ENCODE data around the gene TNFRSF25.
"Not testable (repeated sequence)": the region's sequence is repeated elsewhere in the genome, so short reads cannot be mapped to it uniquely, and the experiment has no call there.

Gene TNFRSF25

DNA sequence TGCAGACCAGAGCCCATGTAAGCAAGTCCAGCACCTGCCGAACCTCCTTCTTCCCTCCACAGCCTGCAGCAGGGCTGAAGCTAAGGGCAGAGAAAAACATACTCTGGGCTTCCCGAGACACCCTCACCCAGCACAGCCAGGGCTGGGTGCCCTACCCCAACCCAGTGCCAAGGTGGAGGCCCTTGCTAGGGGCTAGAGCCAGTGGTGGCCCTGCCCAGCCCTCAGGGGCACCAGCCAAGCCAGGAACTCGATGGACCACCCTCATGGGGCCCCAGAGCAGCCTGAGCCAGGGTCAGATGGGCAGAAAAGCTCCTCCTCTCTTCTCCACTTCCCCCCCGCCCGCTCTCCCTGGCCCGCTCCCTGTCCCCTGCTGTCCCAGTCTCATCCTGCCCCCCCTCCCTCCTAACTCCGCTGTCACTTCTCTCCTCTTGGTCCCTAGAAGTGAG lies 15.9 kb downstream of the TNFRSF25 start:
- no peak for DNase-seq

DNA sequence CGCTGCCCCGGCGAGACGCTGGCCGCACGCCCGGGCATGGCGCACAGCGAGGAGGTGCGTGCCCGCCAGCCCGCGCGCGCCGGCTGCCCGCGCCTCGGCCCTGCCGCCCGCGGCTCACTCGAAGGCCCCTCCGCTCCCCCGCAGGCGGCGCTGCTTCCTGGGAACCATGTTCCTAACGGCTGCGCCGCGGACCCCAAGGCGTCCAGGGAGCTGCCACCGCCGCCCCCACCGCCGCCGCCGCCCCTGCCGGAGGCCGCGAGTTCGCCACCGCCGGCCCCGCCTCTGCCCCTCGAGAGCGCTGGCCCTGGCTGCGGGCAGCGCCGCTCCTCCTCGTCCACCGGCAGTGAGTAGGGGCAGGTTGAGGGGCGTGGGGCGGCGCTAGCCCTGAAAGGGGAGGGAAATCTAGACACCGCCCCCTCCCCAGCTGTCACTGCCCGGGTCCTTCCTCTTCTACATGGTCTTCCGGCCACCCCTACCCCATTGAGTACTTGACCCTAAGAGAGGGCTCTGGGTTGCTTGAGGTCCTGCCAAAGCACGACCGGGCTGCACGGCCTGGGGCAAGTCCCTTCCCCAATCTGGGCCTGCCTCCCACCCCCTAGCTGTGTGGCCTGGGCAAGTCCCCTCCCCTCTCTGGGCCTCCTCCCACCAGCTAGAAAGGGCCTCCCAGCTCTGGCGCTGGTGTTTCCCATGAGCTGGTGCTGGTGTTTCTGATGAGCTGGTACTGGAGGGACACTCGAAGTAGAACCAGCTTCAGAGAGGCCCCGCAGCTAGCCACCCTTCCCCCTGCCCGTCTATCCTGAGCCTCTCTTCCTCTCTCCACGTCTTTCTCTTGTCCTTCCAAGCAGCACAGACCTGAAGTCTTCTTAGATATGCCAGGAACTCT lies 17.0 kb downstream of the TNFRSF25 start:
- peak in 1 of 2 donors; percentile 28 for DNase-seq

- no peak for DNase-seq
Measured at GRCh38 chr1:6447818-6448748, 17.9 kb downstream of the TNFRSF25 start.

DNA sequence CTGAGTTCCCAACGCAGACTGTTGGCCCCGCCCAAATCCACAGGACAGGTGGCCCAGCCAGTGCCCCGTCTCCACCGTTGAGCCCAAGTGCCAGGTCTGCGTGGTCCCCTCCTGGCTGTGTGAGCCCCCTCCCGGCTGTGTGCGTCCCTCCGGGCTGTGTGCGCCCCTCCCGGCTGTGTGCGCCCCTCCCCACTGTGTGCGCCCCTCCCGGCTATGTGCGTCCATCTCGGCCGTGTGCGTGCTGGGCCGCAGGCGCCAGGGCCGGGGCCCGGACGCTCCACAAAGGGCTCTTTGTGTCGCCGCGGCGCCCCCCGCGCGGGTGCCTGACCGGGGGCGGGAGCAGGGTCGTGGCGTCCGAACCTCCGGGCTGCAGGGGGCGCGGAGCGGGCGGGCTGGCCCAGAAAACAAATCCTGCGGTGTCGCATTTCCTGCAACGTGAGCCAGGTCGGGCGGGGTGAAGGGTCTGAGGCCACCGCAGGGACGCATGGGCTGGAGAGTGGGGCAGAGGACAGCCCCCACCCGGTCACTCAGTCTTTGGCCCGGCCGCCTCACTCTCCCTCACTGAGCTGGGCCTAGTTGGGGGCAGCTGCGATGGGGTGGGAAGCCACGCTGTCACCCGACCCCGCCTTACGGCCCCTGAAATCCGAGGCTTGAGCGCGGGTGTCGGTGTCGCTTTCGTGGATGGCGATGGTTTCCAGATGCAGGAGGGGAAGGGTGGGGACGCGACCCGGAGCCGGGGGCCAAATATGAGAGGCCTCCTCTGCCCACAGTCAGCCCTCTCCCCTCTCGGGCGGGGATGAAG lies 18.8 kb downstream of the TNFRSF25 start:
- no peak for DNase-seq

GRCh38 chr1:6446665-6447015 lies 19.3 kb downstream of the TNFRSF25 start:
- no peak for DNase-seq

- DNase-seq = not testable (repeated sequence)
Measured at GRCh38 chr1:6445929-6446328, 20.0 kb downstream of the TNFRSF25 start.

DNA sequence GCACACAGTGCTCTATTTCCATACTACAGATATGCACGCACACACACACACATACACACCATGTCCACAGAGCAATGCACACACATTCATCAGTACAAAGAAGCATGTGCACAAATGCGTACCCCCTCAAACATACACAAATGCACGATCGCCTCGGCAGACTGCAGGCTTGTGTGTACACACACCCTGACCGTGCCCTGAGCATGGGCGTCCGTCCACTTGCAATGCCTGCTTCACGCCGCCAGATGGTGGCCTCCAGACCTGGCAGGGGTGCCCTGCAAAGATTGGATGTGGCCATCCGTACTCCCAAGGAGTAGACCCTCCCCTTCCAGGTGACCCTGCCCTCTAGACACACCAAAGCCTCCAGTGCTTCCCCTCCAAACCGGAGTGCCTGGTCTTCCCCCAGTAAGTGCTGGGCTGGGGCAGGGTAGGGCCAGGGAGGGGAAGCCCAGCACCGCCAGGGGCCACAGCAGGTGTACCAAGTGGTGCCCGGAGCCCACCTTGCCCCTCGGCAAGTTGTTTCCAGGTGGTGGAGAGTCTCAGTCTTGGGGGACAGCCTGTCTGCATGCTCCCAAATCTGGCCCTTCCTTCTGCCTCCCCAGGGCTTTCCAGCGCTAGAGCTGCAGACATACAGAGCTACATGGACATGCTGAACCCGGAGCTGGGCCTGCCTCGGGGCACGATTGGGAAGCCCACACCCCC lies 20.8 kb downstream of the TNFRSF25 start:
- DNase-seq = peak; percentile 52 to 53

- DNase-seq = no peak
Measured at GRCh38 chr1:6444377-6444776, 21.6 kb downstream of the TNFRSF25 start.

DNA sequence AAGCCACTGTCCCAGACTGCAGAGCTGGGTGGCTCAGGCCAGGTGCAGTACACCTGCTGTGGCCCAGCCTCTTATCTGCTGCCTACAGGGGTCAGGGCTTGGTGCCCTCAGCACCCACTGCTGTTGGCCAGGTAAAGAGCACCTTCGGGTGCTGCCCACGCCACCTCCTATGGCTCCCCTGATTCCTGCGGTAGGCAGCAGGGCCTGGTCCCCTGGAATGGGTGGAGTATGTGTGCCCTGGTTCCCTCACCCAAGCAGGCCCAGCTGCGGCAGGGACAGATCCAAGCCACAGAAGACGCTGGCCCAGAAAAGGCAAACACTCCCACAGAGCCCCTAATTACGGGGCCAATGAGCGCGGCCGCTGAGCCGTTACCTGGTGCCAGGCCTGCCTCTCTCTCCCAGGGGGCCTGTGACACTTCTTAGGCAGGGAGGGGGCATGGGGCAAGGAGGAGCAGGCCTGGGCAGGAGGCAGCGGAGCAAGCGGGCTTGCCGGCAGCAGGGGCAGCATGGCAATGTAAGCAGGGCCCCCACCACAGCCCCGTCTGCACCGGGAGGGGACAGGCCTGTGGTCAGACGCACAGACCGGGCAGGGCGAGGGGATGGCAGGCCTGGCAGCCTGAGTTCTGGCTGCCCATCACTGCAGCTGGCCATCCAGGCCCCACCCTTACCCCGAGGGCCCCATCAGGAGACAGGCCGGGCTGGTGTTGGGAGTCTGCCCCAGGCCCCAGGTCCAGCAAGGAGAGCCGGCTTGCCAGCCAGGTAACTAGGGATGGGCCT lies 22.4 kb downstream of the TNFRSF25 start:
- no peak for DNase-seq

DNA sequence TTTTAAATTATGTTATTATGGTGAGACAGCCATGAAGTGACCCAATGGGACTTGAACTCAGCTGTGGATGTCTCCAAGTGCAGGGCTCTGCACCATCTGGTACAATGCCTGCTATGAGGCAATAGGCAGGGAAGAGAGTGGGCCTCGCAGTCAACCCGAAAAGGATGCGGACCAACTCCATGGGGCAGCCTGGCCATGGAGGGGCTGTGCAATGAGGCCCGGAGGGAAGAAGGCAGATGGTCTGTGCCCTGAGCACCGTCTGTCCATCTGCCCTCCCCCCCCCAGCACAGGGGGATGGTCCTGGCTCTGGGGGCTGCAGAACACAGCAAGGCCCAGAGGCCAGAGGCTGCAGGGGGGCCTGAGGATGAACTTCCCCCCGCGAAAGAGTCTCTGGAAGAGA lies 24.4 kb downstream of the TNFRSF25 start:
- DNase-seq = no peak

- peak; percentile 76 to 79 for DNase-seq
Measured at GRCh38 chr1:6440198-6441126, 25.5 kb downstream of the TNFRSF25 start.

DNA sequence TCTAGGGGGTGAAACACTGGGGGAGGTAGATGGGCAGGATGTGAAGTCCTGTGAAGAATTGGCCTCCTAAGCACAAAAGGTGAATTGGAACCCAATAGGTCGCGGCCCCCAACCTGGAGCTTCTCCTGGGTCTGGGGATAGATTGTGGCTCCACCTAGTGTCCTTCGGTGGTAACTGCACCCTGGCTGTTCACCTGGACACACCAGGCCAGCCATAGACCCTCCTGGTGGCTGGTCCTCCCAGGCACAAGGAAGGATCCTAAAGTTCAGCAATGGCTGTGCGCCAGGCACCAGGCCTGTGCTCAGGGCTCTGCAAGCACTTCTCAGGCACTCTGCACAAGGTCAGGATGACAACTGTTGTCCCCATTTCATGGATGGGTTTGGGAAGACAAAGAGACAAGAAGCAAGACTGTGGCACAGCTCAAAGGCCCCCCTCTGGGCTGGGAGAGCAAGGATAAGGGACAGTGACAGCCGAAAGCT lies 27.9 kb downstream of the TNFRSF25 start:
- DNase-seq = peak; percentile 74 to 77

DNA sequence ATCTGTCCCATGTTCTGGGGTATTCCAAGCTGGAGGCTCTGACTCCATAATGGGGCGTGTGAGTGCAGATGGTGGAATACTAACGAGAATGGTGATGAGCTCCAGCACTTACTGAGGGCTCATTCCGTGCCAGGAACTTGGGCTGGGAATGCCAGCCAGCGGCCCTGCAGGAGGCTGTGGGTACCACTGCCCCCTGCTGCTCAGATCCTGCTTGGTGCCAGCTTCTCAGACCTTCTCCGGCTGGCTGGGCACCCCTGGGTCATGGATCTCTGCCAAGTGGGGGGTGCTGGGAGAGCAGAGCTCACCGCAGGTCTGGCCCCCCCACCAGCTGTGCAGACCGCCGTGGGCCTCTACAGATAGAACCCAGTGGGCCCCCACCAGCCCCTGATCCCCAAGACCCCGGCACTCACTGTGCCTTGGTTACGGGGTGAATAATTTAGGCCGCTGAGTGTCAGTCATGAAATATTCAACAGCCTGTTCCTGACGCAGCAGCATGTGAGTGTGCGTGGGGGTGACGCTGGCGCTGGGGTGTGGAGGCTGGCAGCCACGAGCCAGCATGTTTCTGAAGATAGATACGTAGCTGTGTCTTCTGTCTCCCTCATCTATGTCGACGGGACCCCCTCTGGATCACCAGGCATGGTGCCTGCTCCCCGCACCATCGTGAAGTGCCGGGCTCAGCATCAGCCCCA lies 28.8 kb downstream of the TNFRSF25 start:
- not testable (repeated sequence) for DNase-seq

DNA sequence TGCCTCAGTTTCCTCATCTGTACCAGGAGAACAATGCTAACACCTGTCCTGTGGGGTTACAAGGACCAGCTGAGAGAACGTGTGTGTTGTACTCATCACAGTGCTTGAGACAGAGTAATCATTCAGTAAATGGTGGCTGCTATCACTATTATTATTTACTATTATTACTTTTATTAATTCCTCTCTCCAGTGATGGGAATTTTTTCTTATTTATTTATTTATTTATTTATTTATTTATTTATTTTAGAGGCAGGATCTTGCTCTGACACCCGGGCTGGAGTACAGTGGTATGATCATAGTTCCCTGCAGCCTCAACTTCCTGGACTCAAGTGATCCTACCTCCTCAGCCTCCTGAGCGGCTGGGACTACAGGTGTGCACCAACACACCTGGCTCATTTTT lies 29.7 kb downstream of the TNFRSF25 start:
- not testable (repeated sequence) for DNase-seq

DNA sequence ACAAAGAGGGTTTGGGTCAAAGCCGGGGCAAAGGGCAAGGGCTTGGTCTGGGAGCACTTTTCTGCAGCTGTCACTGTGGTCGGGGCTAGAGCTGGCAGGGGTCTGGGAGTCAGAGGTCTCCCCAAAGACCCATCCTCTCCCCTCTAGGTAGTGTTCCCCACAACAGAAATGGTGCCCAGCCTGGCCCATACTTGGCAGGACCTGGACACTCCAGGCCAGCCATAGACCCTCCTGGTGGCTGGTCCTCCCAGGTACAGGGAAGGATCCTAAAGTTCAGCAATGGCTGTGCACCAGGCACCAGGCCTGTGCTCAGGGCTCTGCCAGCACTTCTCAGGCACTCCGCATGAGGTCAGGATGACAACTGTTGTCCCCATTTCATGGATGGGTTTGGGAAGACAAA lies 30.4 kb downstream of the TNFRSF25 start:
- DNase-seq = no peak

DNA sequence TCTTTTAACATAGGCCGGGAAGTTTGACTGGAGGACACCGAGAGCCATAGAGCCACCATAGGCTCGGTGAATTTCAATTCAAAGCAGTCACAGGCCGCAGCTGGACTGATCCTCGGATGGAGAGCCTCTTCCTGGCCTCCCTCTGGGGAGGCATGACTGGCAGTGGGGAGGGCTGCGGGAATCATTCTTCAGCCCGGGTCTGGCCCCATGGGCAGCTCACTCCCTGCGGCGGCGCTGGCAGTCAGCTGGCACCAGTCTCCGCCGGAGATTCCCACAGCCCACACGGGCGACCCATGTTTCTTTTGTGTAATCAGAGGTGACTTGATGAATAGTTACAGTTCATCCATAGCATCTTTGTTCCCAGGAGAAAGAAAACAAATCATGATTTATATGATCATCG lies 30.8 kb downstream of the TNFRSF25 start:
- no peak for DNase-seq

GRCh38 chr1:6434186-6434585 lies 31.8 kb downstream of the TNFRSF25 start:
- DNase-seq = no peak

DNA sequence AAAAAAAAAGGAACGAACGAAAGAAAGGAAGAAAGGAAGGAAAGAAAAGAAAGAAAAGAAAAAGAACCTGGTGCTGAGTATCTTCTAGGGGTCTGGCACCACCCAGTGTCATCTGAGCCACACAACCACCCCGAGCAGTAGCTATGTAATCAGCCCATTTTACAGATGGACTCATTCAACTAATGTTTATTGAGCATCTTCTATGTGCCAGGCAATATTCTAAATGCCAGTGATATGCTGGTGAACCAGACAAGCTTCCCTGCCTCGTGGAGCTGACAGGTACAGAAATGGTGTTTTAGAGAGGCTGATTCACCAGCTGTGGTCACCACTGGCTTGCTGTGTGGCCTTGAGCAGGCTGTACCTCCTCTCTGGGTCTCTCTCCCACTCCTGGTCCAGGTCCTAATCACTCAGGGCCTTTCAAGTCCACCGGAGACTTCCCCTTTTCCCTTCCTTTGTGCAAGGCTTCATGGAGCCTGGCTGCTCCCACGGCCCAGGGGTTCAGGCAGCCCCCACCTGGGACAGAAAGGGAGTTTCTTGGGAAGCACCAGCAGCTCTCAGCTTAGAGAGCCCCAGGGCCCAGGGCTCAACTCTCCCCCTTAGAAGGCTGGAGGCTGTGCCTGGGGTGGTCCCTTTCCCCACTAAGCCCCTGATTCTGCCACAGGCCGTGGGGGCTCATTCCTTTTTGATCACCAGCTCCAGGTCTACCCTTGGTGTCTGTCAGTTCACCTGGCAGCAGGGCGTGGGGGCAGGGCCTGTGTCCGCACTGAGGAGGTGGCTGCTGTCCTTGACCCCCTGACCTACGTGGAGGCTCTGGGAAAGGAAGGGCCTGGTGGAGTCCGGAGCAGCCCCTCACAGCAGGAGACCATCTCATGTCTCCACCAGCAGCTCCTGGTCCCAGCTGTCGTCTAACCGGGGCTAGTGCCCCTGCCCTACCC lies 34.1 kb downstream of the TNFRSF25 start:
- DNase-seq = not testable (repeated sequence)
